CD14-positive monocyte (primary cell): ENCODE measurements around the gene SLC6A11. TPM values are rescaled to one million over a fixed set of nuclear protein-coding genes. Genes with fewer than 3 reads are reported as not detected.

ENCODE experiments used
- DNase-seq, 3 donors: peaks; one replicate each; pipeline ENCODE4 v3.0.0-alpha.2; 2011 to 2022
- H2AFZ ChIP-seq: 2 replicates; pipeline ENCODE4 v1.6.0; 2012; ENCODE audit warnings: mild to moderate bottlenecking, low read depth, low read length, inconsistent platforms; ENCODE audit not compliant: insufficient read depth, poor library complexity, severe bottlenecking
- H3K27ac ChIP-seq, 2 donors: 1 replicate in 1 of 2; 2 replicates in 1 of 2; pipeline ENCODE4 v1.5.1; 2012 to 2013; ENCODE audit warnings: low read length in 2 of 2, control low read depth in 1 of 2, inconsistent platforms in 1 of 2, low read depth in 1 of 2, mild to moderate bottlenecking in 1 of 2
- H3K27me3 ChIP-seq, 2 donors: one replicate each; pipeline versions ENCODE4 v1.6.0 to v1.6.1; 2011 to 2013; ENCODE audit warnings: low read length in 2 of 2; ENCODE audit not compliant: control insufficient read depth in 2 of 2, insufficient read depth in 2 of 2
- H3K36me3 ChIP-seq, 2 donors: replicated peaks in 1 of 2; 1 replicate in 1 of 2; 2 replicates in 1 of 2; pipeline versions ENCODE4 v1.5.1 to v1.6.1; 2012 to 2013; ENCODE audit warnings: low read length in 2 of 2, control low read depth in 1 of 2, inconsistent platforms in 1 of 2, mild to moderate bottlenecking in 1 of 2; ENCODE audit not compliant: insufficient read depth in 2 of 2, control insufficient read depth in 1 of 2
- H3K4me1 ChIP-seq, 2 donors: 1 replicate in 1 of 2; 2 replicates in 1 of 2; pipeline versions ENCODE4 v1.5.1 to v1.6.1; 2012 to 2013; ENCODE audit warnings: low read length in 2 of 2, control low read depth in 1 of 2, inconsistent platforms in 1 of 2, mild to moderate bottlenecking in 1 of 2, moderate library complexity in 1 of 2; ENCODE audit not compliant: insufficient read depth in 2 of 2, control insufficient read depth in 1 of 2
- H3K4me2 ChIP-seq: replicated peaks from 2 replicates; pipeline ENCODE3; 2012; ENCODE audit warnings: low read length, moderate library complexity, mild to moderate bottlenecking; ENCODE audit not compliant: poor library complexity, severe bottlenecking; ENCODE audit errors: extremely low read depth
- H3K4me3 ChIP-seq, 3 experiments: fragments of 200-600 bp in 1 of 3; sonication (generic) in 1 of 3; replicated peaks in 1 of 3; 1 replicate in 2 of 3; 2 replicates in 1 of 3; pipeline ENCODE4 v1.5.1; 2011 to 2013; ENCODE audit warnings: low read length in 3 of 3, mild to moderate bottlenecking in 3 of 3, control low read depth in 2 of 3, low read depth in 2 of 3, inconsistent platforms in 1 of 3, moderate library complexity in 1 of 3
- H3K79me2 ChIP-seq: 2 replicates; pipeline ENCODE4 v1.6.0; 2012; ENCODE audit warnings: mild to moderate bottlenecking, control low read depth, inconsistent platforms, low read length, moderate library complexity; ENCODE audit not compliant: insufficient read depth
- H3K9ac ChIP-seq: 2 replicates; pipeline ENCODE4 v1.6.0; 2017; ENCODE audit warnings: low read length, mild to moderate bottlenecking; ENCODE audit not compliant: insufficient read depth, poor library complexity, severe bottlenecking
- H3K9me3 ChIP-seq, 2 donors: replicated peaks in 1 of 2; 1 replicate in 1 of 2; 2 replicates in 1 of 2; pipeline versions ENCODE4 v1.5.1 to v1.6.1; 2012 to 2013; ENCODE audit warnings: low read length in 2 of 2, control low read depth in 1 of 2; ENCODE audit not compliant: control insufficient read depth in 1 of 2, insufficient read depth in 1 of 2
- H4K20me1 ChIP-seq: 2 replicates; pipeline ENCODE4 v1.6.0; 2012; ENCODE audit warnings: mild to moderate bottlenecking, low read length, control low read depth, moderate library complexity; ENCODE audit not compliant: insufficient read depth
- H3K27ac Mint-ChIP-seq, 7 donors: one replicate each; pipeline ENCODE4 v1.8.0; 2020; ENCODE audit warnings: mild to moderate bottlenecking in 7 of 7, mixed read lengths in 7 of 7, moderate library complexity in 6 of 7, inconsistent platforms in 2 of 7
- H3K27me3 Mint-ChIP-seq, 3 donors: one replicate each; pipeline ENCODE4 v1.8.0; 2021 to 2022; ENCODE audit warnings: low read depth in 3 of 3, mild to moderate bottlenecking in 3 of 3, mixed read lengths in 3 of 3, moderate library complexity in 3 of 3, inconsistent platforms in 1 of 3
- H3K36me3 Mint-ChIP-seq, 2 donors: one replicate each; pipeline ENCODE4 v1.8.0; 2020; ENCODE audit warnings: mixed read lengths in 2 of 2, inconsistent platforms in 1 of 2, mild to moderate bottlenecking in 1 of 2
- H3K4me1 Mint-ChIP-seq: one replicate; pipeline ENCODE4 v1.8.0; 2020; ENCODE audit warnings: mild to moderate bottlenecking, mixed read lengths
- H3K4me3 Mint-ChIP-seq, 2 donors: one replicate each; pipeline ENCODE4 v1.8.0; 2020; ENCODE audit warnings: mild to moderate bottlenecking in 2 of 2, mixed read lengths in 2 of 2, moderate library complexity in 1 of 2
- H3K9me3 Mint-ChIP-seq, 7 donors: one replicate each; pipeline ENCODE4 v1.8.0; 2020 to 2022; ENCODE audit warnings: mixed read lengths in 7 of 7, mild to moderate bottlenecking in 6 of 7, moderate library complexity in 6 of 7, inconsistent platforms in 2 of 7
- CTCF ChIP-seq: fragments of 200-600 bp; IDR thresholded peaks from one replicate; pipeline ENCODE4 v1.8.0; 2022; ENCODE audit warnings: antibody characterized with exemption, mild to moderate bottlenecking
- WGBS: methylation state at CpG from one replicate; pipeline ENCODE4 v1.1.5; 2013; ENCODE audit warnings: missing lambda C conversion rate; ENCODE audit not compliant: insufficient coverage; 5-methylcytosine and 5-hydroxymethylcytosine counted together
- intact Hi-C, 2 donors: fragments of 100-400 bp; cut with micrococcal nuclease; formaldehyde crosslinking; loops; one replicate each; pipeline versions ENCODE4 v1.15.0 to v1.15.1; 2023
- polyA plus RNA-seq, 3 donors: library from polyadenylated mRNA; depleted of rRNA in 1 of 3; unstranded in 2 of 3; stranded (reverse) in 1 of 3; fragments of 300-500 nt in 2 of 3; fragments of >200 nt in 1 of 3; fragmentation: Illumina TruSeq in 2 of 3; gene quantifications; 1 replicate in 2 of 3; 2 replicates in 1 of 3; pipeline ENCODE4 v1.2.3, GENCODE V29; 2012 to 2021

Gene SLC6A11
- polyA plus RNA-seq, 3 donors, result not detected

- H3K4me1 Mint-ChIP-seq, result peaks cover 13% of the 10 kb centered on the region
- peaks cover 0 to 2% (median 2%) of the 10 kb centered on the region in 7 donors for H3K9me3 Mint-ChIP-seq
- H3K9ac ChIP-seq, result no peak overlapping the region
- H3K27ac Mint-ChIP-seq, result no peak overlapping the region
- H3K4me2 ChIP-seq, result no peak overlapping the region
- no peak overlapping the region for H3K27ac ChIP-seq
- TF ChIP-seq CTCF, result no peak
- no peak overlapping the region for H3K4me3 Mint-ChIP-seq
- intact Hi-C loops, result no loop called here
- peaks cover 9 to 11% of the 10 kb centered on the region in 2 donors for H3K4me1 ChIP-seq
- H3K79me2 ChIP-seq, result no peaks in the 10 kb centered on the region
- H3K27me3 ChIP-seq, result peaks cover 9 to 10% of the 10 kb centered on the region in 2 donors
- no peak overlapping the region for H3K4me3 ChIP-seq
- no peak for DNase-seq
- no peaks in the 10 kb centered on the region for H3K36me3 Mint-ChIP-seq
- H3K36me3 ChIP-seq, result no peaks in the 10 kb centered on the region
- no peaks in the 10 kb centered on the region for H3K9me3 ChIP-seq
- no peak overlapping the region for H2AFZ ChIP-seq
- WGBS, result no CpG with 5 or more reads among the region's 1 CpG
- no peaks in the 10 kb centered on the region for H4K20me1 ChIP-seq
- peaks cover 9 to 19% (median 11%) of the 10 kb centered on the region in 3 donors for H3K27me3 Mint-ChIP-seq
Measured at GRCh38 chr3:10788451-10788850, 27.6 kb upstream of the SLC6A11 start.

GRCh38 chr3:10790713-10791112, 25.3 kb upstream of the SLC6A11 start:
- Histone ChIP-seq H2AFZ (no peak overlapping the region), H3K27me3 (peaks cover 9 to 15% of the 10 kb centered on the region in 2 donors), H4K20me1 (no peaks in the 10 kb centered on the region), H3K4me1 (no peaks in the 10 kb centered on the region), H3K79me2 (no peaks in the 10 kb centered on the region), H3K9ac (no peak overlapping the region), H3K9me3 (no peaks in the 10 kb centered on the region), H3K36me3 (no peaks in the 10 kb centered on the region), H3K27ac (no peak overlapping the region), H3K4me2 (no peak overlapping the region), H3K4me3 (no peak overlapping the region)
- no peak overlapping the region for H3K27ac Mint-ChIP-seq
- no peaks in the 10 kb centered on the region for H3K4me1 Mint-ChIP-seq
- DNase-seq, result no peak
- H3K27me3 Mint-ChIP-seq, result peaks cover 11 to 25% (median 13%) of the 10 kb centered on the region in 3 donors
- no peaks in the 10 kb centered on the region for H3K36me3 Mint-ChIP-seq
- no CpG with 5 or more reads among the region's 1 CpG for WGBS
- H3K9me3 Mint-ChIP-seq, result peaks cover 0 to 2% (median 0%) of the 10 kb centered on the region in 7 donors
- intact Hi-C loops, result no loop called here
- TF ChIP-seq CTCF, result no peak
- no peak overlapping the region for H3K4me3 Mint-ChIP-seq
